AG08395 (cell line): ENCODE results near the gene VARS2.

Source experiments
- DNase-seq: peaks from one replicate; pipeline ENCODE4 v3.0.0; 2012; ENCODE audit warnings: mixed read lengths, low spot score

The VARS2 gene

GRCh38 chr6:30928677-30929076 is 14.6 kb downstream of the VARS2 start:
- DNase-seq: no peak

GRCh38 chr6:30930506-30930905 is 16.5 kb downstream of the VARS2 start:
- no peak for DNase-seq

GRCh38 chr6:30931272-30931671 is 17.2 kb downstream of the VARS2 start:
- no peak for DNase-seq

GRCh38 chr6:30931969-30932645 is 18.1 kb downstream of the VARS2 start, which contains the start of gene SFTA2:
Gene SFTA2 (minus strand): TSS chr6:30932170. CDS start chr6:30932096, 74 bp downstream.
- DNase-seq: no peak

GRCh38 chr6:30932665-30933365 is 18.8 kb downstream of the VARS2 start:
- no peak for DNase-seq

- DNase-seq: no peak
These were observed 21.0 kb downstream of the VARS2 start for GRCh38 chr6:30935018-30935417.

GRCh38 chr6:30937265-30937664 is 23.2 kb downstream of the VARS2 start:
- no peak for DNase-seq

GRCh38 chr6:30938730-30939129 is 24.7 kb downstream of the VARS2 start:
- DNase-seq: no peak

- peak; percentile 18 for DNase-seq
These were observed 25.4 kb downstream of the VARS2 start for GRCh38 chr6:30939473-30939872.

- DNase-seq: no peak
These were observed 26.4 kb downstream of the VARS2 start, which contains the start of gene MUCL3 for GRCh38 chr6:30940361-30940986. Gene MUCL3 (plus strand): TSS chr6:30940973. CDS start chr6:30941000, 27 bp downstream.

- peak; percentile 94 for DNase-seq
These were observed 28.5 kb downstream of the VARS2 start for GRCh38 chr6:30942338-30943060.

GRCh38 chr6:30944051-30944450 is 30.0 kb downstream of the VARS2 start:
- no peak for DNase-seq

GRCh38 chr6:30945281-30945680 is 31.2 kb downstream of the VARS2 start:
- DNase-seq: no peak

- DNase-seq: no peak
These were observed 33.2 kb downstream of the VARS2 start for GRCh38 chr6:30947231-30947630.

GRCh38 chr6:30948811-30949210 is 34.8 kb downstream of the VARS2 start:
- no peak for DNase-seq

- no peak for DNase-seq
These were observed 38.0 kb downstream of the VARS2 start for GRCh38 chr6:30951907-30952469.

- DNase-seq: no peak
These were observed 40.8 kb downstream of the VARS2 start for GRCh38 chr6:30954631-30955366.

- DNase-seq: peak; percentile 65
These were observed 41.5 kb downstream of the VARS2 start for GRCh38 chr6:30955367-30956042.

- DNase-seq: no peak
These were observed 43.7 kb downstream of the VARS2 start for GRCh38 chr6:30957716-30958115.

- peak; percentile 45 for DNase-seq
These were observed 47.1 kb downstream of the VARS2 start for GRCh38 chr6:30960907-30961673.
